Measurements from ENCODE around the gene EEIG1. TPM values are rescaled to one million over a fixed set of nuclear protein-coding genes. Genes with fewer than 3 reads are reported as not detected.

EEIG1 gene
- total RNA-seq, 1 donor from 2014 or later: 71.1 TPM

GRCh38 chr9:127960410-127961154 is 20.2 kb downstream of the EEIG1 start:
- Mint-ChIP-seq H3K27ac (ENCODE audit: unreplicated experiment) (peak overlapping the region; percentile 72), H3K4me1 (peaks cover 32% of the 10 kb centered on the region), H3K36me3 (ENCODE audit: low read depth) (no peaks in the 10 kb centered on the region), H3K9me3 (no peaks in the 10 kb centered on the region), H3K4me3 (no peak overlapping the region), H3K27me3 (ENCODE audit: low read depth) (no peaks in the 10 kb centered on the region)
- no peak for TF ChIP-seq CTCF (conservative IDR thresholded peaks at IDR 0.05)
- DNase-seq (ENCODE audit: low read depth, low spot score): no peak

GRCh38 chr9:127959841-127960409 is 20.9 kb downstream of the EEIG1 start:
- Mint-ChIP-seq H3K9me3 (no peaks in the 10 kb centered on the region), H3K27me3 (ENCODE audit: low read depth) (no peaks in the 10 kb centered on the region), H3K4me1 (peaks cover 32% of the 10 kb centered on the region), H3K36me3 (ENCODE audit: low read depth) (no peaks in the 10 kb centered on the region), H3K4me3 (no peak overlapping the region), H3K27ac (ENCODE audit: unreplicated experiment) (peak overlapping the region; percentile 72)
- no peak for DNase-seq (ENCODE audit: low read depth, low spot score)
- no peak for TF ChIP-seq CTCF (conservative IDR thresholded peaks at IDR 0.05)

- Mint-ChIP-seq H3K4me3 (no peak overlapping the region), H3K27me3 (ENCODE audit: low read depth) (no peaks in the 10 kb centered on the region), H3K9me3 (no peaks in the 10 kb centered on the region), H3K36me3 (ENCODE audit: low read depth) (no peaks in the 10 kb centered on the region), H3K27ac (ENCODE audit: unreplicated experiment) (no peak overlapping the region), H3K4me1 (peaks cover 37% of the 10 kb centered on the region)
- DNase-seq (ENCODE audit: low read depth, low spot score): no peak
- TF ChIP-seq CTCF (conservative IDR thresholded peaks at IDR 0.05): no peak
These were observed 21.4 kb downstream of the EEIG1 start for GRCh38 chr9:127959398-127959797.

GRCh38 chr9:127958728-127959127 is 22.1 kb downstream of the EEIG1 start:
- H3K36me3 Mint-ChIP-seq (ENCODE audit: low read depth): no peaks in the 10 kb centered on the region
- H3K27ac Mint-ChIP-seq (ENCODE audit: unreplicated experiment): no peak overlapping the region
- peaks cover 41% of the 10 kb centered on the region for H3K4me1 Mint-ChIP-seq
- H3K27me3 Mint-ChIP-seq (ENCODE audit: low read depth): no peaks in the 10 kb centered on the region
- no peak overlapping the region for H3K4me3 Mint-ChIP-seq
- TF ChIP-seq CTCF (conservative IDR thresholded peaks at IDR 0.05): no peak
- DNase-seq (ENCODE audit: low read depth, low spot score): no peak
- H3K9me3 Mint-ChIP-seq: no peaks in the 10 kb centered on the region

GRCh38 chr9:127955294-127956015 is 25.3 kb downstream of the EEIG1 start:
- DNase-seq (ENCODE audit: low read depth, low spot score): no peak
- peaks cover 57% of the 10 kb centered on the region for H3K4me1 Mint-ChIP-seq
- H3K36me3 Mint-ChIP-seq (ENCODE audit: low read depth): no peaks in the 10 kb centered on the region
- H3K27ac Mint-ChIP-seq (ENCODE audit: unreplicated experiment): peak overlapping the region; percentile 12
- no peaks in the 10 kb centered on the region for H3K27me3 Mint-ChIP-seq (ENCODE audit: low read depth)
- peak; percentile 57 for TF ChIP-seq CTCF (conservative IDR thresholded peaks at IDR 0.05)
- no peaks in the 10 kb centered on the region for H3K9me3 Mint-ChIP-seq
- no peak overlapping the region for H3K4me3 Mint-ChIP-seq

All from neural crest cell (in vitro differentiated cells).